Tibial artery (tissue), 4 donors: Measurements from ENCODE around the gene ROR1.

Source experiments
- DNase-seq, 2 donors: peaks; one replicate each; pipeline ENCODE4 v3.0.0-alpha.2; 2019
- H3K27ac ChIP-seq, 2 donors: fragments of 200-600 bp; sonication (generic) in 1 of 2; 1 replicate in 1 of 2; 2 replicates in 1 of 2; pipeline ENCODE4 v1.5.1; 2018 to 2019; ENCODE audit warnings: mild to moderate bottlenecking in 1 of 2
- H3K27me3 ChIP-seq, 2 donors: fragments of 200-600 bp; sonication (generic) in 1 of 2; one replicate each; pipeline versions ENCODE4 v1.5.1 to v1.6.0; 2016 to 2019
- H3K36me3 ChIP-seq, 3 donors: fragments of 200-600 bp; sonication (generic) in 2 of 3; one replicate each; pipeline ENCODE4 v1.5.1; 2016 to 2019; ENCODE audit warnings: mild to moderate bottlenecking in 2 of 3
- H3K4me1 ChIP-seq, 4 donors: fragments of 200-600 bp; sonication (generic) in 2 of 4; 1 replicate in 3 of 4; 2 replicates in 1 of 4; pipeline ENCODE4 v1.5.1; 2016 to 2019
- H3K4me3 ChIP-seq, 2 donors: fragments of 200-600 bp; sonication (generic) in 1 of 2; 1 replicate in 1 of 2; 2 replicates in 1 of 2; pipeline ENCODE4 v1.5.1; 2018 to 2019; ENCODE audit warnings: mild to moderate bottlenecking in 2 of 2
- H3K9me3 ChIP-seq, 3 donors: fragments of 200-600 bp; sonication (generic) in 1 of 3; one replicate each; pipeline ENCODE4 v1.5.1; 2016 to 2019
- intact Hi-C: fragments of 100-400 bp; cut with DNase I; formaldehyde crosslinking; loops from one replicate; pipeline ENCODE4 v1.15.0; 2023; ENCODE audit warnings: low total_unique reads
- TF ChIP-seq, protein P1 (sequence below), 2 experiments: fragments of 200-600 bp in 1 of 2; fragments of 450-650 bp in 1 of 2; IDR thresholded peaks; one replicate each; pipeline ENCODE4 v1.5.1; 2017 to 2019; ENCODE audit warnings: antibody characterized with exemption in 2 of 2, mild to moderate bottlenecking in 1 of 2, moderate library complexity in 1 of 2

ROR1 gene

DNA sequence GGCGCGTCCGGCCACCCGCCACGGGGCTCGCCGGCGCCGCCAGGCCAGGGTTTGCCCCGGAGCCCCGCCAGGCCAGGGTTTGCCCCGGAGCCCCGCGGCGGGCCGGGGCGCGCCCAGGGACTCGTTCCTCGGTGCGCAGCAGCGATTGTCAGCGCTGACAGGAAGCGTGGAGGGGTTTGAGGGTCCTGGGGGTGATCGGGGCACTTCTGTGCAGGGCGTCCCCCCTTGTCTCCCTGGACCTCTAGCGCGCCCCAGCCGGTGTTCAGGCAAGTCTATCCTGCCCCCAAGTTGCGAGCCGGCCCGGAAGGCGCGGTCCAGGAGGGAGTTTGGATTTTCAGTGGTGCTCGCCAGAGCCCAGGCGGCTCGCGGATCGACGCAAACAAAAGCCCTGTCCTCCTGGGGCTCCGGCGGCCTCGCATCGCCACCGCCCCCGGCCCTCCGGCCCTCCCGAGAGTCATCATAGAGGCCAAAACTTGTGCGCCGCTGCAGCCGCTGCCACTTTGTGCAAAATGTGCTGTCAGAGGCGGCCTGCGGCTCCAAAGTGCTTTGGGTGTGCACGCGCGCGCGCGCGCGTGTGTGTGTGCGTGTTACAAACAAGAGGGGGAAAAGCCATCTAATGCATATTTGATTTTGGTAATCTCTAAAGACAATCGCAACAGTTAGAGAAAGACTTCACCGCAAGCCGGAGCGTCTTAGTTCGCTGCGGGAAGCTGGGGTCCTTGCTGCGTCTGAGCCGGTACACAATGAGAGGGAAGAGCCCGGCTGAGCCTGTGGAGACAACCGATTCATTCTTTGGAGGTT is 1.0 kb downstream of the ROR1 start:
- no peaks in the 10 kb centered on the region for H3K9me3 ChIP-seq
- intact Hi-C loops: loop anchor here (5.0 to 10.0 kb wide), 3 partner anchors 88 to 362 kb away; no protein-coding TSS in a partner anchor
- H3K4me1 ChIP-seq: peaks cover 0 to 53% (median 29%) of the 10 kb centered on the region in 4 donors

DNA sequence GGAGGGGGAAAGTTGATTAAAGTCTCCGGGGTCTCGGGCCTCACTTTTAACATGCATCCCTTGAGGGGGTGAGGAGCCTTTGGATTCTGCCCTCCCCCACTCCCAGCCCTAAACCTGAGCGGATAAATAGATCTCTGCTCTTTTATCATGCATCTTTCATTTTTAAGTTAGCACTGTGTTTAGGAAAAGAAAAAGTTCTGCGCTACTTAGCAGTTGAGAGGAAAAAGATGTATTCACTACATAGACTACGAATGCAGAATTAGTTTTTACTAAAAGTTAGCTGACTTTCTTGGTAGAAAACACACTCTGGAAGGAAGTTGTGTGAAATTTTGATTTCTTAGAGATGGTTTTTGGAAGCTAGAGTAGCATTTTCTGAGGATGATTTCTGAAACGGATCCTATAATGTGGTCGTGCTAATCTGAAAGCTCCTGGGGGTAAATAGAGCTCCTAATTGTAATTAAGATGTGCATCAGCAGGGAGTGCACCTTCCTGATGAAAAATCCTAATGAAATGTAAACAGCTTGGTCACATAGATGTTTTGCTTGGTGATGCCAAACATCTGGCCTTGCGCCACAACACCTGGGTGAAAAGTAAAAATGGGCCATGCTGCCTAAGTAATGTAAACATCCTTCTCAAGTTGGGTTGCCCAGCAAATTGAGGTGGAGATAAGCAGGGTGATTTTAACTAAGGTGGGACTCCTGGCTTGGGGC is 1.8 kb downstream of the ROR1 start:
- Histone ChIP-seq H3K9me3 (no peaks in the 10 kb centered on the region), H3K27ac (peak overlapping the region; percentile 99), H3K4me1 (peaks cover 0 to 60% (median 33%) of the 10 kb centered on the region in 4 donors), H3K4me3 (peak overlapping the region; percentile 92 to 94), H3K27me3 (no peaks in the 10 kb centered on the region), H3K36me3 (no peaks in the 10 kb centered on the region)
- TF ChIP-seq, protein P1, sequence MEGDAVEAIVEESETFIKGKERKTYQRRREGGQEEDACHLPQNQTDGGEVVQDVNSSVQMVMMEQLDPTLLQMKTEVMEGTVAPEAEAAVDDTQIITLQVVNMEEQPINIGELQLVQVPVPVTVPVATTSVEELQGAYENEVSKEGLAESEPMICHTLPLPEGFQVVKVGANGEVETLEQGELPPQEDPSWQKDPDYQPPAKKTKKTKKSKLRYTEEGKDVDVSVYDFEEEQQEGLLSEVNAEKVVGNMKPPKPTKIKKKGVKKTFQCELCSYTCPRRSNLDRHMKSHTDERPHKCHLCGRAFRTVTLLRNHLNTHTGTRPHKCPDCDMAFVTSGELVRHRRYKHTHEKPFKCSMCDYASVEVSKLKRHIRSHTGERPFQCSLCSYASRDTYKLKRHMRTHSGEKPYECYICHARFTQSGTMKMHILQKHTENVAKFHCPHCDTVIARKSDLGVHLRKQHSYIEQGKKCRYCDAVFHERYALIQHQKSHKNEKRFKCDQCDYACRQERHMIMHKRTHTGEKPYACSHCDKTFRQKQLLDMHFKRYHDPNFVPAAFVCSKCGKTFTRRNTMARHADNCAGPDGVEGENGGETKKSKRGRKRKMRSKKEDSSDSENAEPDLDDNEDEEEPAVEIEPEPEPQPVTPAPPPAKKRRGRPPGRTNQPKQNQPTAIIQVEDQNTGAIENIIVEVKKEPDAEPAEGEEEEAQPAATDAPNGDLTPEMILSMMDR (IDR thresholded peaks at IDR 0.05): no peak
- DNase-seq: no peak
- intact Hi-C loops: loop anchor here (5.0 to 10.0 kb wide), 2 partner anchors 139 to 362 kb away; no protein-coding TSS in a partner anchor

More for the DNA sequence above, 1.0 kb downstream of the ROR1 start:
- Histone ChIP-seq H3K27ac (peak overlapping the region; percentile 99), H3K4me3 (peak overlapping the region; percentile 92 to 94), H3K36me3 (no peaks in the 10 kb centered on the region), H3K27me3 (no peaks in the 10 kb centered on the region)
- peak; percentile 54 to 75 for DNase-seq
- TF ChIP-seq, protein P1 (IDR thresholded peaks at IDR 0.05): no peak

DNA sequence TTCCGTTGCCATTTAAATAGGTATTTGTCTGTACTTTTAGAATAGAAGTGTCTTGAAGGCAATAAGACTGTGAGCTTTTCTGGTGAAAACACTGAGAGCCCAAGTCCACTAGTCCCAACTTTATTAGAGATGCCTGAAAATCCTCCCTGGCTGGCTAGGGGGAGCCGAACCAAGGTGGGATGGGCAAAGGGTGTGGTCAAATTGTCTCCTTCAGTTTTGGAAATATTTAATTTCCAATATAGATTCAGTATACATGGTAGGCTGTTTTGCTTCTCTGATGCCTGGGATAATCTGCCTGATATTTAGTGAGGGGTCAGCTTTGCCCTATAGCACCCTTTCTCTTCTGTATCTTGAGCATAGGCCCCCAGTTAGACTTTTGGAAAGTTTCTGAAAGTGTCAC is 3.5 kb downstream of the ROR1 start:
- no peaks in the 10 kb centered on the region for H3K36me3 ChIP-seq
- TF ChIP-seq, protein P1 (IDR thresholded peaks at IDR 0.05): no peak
- peak overlapping the region; percentile 4 to 94 for H3K4me3 ChIP-seq
- peaks cover 0 to 75% (median 41%) of the 10 kb centered on the region in 4 donors for H3K4me1 ChIP-seq
- DNase-seq: no peak
- intact Hi-C loops: loop anchor here (5.0 to 10.0 kb wide), 2 partner anchors 138 to 360 kb away; no protein-coding TSS in a partner anchor
- peak overlapping the region; percentile 99 for H3K27ac ChIP-seq
- H3K9me3 ChIP-seq: no peaks in the 10 kb centered on the region
- H3K27me3 ChIP-seq: no peaks in the 10 kb centered on the region

DNA sequence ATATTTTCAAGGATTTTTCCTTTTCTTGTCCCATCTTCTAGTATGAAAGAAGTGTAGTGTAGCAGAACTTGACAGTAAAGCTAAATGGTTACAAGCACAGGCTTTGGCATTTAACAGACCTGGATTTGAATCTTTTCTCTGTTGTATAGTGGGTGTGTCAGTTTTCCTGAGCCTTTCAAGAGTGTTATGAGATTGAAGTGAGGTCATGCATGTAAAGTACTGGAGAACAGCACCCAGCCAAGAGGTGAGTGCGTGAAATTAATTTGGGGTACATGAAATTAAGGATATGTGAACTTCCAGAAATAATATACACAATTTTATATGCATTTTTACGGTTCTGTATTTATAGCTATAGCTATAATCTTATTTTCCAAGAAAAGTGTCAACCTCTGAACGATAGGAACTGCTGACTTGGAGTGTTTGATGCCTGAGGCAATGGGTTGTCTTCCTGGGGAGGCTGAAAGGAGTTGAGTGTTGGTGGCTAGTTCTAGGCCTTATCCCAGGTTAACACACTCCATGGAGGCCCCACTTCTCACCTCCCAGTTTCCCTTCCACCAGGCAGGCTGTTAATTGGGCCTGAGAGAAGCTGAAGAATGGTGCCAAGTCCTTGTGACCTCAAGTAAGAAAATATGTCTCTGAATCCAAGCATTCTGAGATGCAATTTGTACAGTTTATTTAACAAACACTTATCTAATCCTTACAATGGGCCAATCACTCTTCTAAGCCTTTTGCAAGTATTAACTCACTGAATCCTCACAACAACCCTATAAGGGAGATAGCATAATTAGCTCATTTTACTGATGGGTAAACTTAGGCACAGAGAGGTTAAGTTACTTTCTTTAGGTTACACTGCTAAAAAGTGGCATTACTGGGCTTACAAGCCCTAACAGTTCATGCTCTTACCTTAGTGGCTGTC is 4.4 kb downstream of the ROR1 start:
- Histone ChIP-seq H3K27ac (peak overlapping the region; percentile 54 to 62), H3K9me3 (no peaks in the 10 kb centered on the region), H3K27me3 (no peaks in the 10 kb centered on the region), H3K4me3 (no peak overlapping the region), H3K4me1 (peaks cover 0 to 72% (median 41%) of the 10 kb centered on the region in 4 donors), H3K36me3 (no peaks in the 10 kb centered on the region)
- TF ChIP-seq, protein P1 (IDR thresholded peaks at IDR 0.05): no peak
- intact Hi-C loops: loop anchor here (5.0 to 10.0 kb wide), 2 partner anchors 137 to 359 kb away; no protein-coding TSS in a partner anchor
- DNase-seq: no peak
